Measurements from ENCODE around the gene HNRNPLL. TPM values are rescaled to one million over a fixed set of nuclear protein-coding genes. Genes with fewer than 3 reads are reported as not detected.

Gene HNRNPLL
- polyA plus RNA-seq, 1 experiment, result 78.5 TPM

DNA sequence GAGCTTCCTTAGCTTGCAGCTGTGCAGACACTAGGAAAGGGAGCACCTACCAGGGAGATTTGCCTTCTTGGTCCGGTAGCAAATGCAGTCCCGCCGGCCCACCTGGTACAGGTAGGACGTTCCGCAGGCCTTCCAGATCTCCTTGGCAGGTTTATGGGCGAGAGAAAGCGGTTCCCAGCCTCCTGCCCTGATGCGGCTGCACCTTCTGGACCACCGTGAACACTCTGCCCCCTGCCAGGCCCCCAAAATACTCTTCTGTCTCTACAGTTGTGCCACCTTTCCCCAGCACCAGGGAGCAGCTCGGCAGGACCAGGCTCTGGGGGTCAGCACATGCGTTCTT lies 67.4 kb downstream of the HNRNPLL start:
- H3K4me3 ChIP-seq (ENCODE audit: low read depth, low read length), result no peak overlapping the region
- DNase-seq (ENCODE audit: low read depth, low spot score), result no peak
- TF ChIP-seq, protein P1, sequence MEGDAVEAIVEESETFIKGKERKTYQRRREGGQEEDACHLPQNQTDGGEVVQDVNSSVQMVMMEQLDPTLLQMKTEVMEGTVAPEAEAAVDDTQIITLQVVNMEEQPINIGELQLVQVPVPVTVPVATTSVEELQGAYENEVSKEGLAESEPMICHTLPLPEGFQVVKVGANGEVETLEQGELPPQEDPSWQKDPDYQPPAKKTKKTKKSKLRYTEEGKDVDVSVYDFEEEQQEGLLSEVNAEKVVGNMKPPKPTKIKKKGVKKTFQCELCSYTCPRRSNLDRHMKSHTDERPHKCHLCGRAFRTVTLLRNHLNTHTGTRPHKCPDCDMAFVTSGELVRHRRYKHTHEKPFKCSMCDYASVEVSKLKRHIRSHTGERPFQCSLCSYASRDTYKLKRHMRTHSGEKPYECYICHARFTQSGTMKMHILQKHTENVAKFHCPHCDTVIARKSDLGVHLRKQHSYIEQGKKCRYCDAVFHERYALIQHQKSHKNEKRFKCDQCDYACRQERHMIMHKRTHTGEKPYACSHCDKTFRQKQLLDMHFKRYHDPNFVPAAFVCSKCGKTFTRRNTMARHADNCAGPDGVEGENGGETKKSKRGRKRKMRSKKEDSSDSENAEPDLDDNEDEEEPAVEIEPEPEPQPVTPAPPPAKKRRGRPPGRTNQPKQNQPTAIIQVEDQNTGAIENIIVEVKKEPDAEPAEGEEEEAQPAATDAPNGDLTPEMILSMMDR (IDR thresholded peaks at IDR 0.05; ENCODE audit: low read depth, low read length), result no peak
- no peaks in the 10 kb centered on the region for H3K27me3 ChIP-seq (ENCODE audit: control insufficient read depth, insufficient read depth, low read length)
- POLR2A ChIA-PET, result no interaction called here
- CTCF ChIA-PET, result interaction anchor here (0.7 to 2.8 kb wide), 14 partner anchors 21 to 235 kb away, joined by 3 to 21 read pairs (median 6); no protein-coding TSS in a partner anchor
- no peaks in the 10 kb centered on the region for H3K9me3 ChIP-seq (ENCODE audit: control insufficient read depth, insufficient read depth, low read length)
- no peak overlapping the region for H3K27ac ChIP-seq (ENCODE audit: low read depth, low read length)

DNA sequence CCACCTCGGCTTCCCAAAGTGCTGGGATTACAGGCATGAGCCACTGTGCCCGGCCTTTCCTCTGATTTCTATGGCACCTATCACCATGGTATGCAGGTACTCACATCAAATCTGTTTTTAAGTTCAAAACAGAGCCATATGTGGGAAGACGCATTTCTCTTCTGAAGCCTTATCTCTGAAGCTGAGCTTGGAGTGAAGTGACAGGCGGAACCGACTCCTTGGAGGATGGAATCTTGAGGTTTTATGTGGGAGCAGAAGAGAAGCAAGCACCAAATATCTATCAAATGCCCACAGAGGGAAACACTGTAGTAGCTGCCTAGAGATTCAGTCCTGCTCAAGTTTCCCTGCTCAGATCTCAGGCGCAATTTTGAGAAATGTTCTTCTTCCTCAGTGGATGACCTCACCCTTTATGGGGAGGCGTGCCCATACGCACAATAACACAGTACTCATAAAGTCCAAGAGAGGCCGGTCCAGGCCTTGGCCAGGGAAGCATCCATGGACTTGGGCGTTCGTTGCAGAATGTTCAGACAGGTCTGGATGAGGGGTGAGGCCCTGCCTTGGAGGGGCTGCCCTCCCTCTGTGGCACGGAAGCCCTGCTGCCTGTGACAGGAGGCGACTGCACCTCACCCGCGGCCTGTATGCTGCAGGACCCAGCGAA lies 67.9 kb downstream of the HNRNPLL start:
- DNase-seq (ENCODE audit: low read depth, low spot score), result no peak
- H3K27me3 ChIP-seq (ENCODE audit: control insufficient read depth, insufficient read depth, low read length), result no peaks in the 10 kb centered on the region
- H3K9me3 ChIP-seq (ENCODE audit: control insufficient read depth, insufficient read depth, low read length), result no peaks in the 10 kb centered on the region
- no peak overlapping the region for H3K4me3 ChIP-seq (ENCODE audit: low read depth, low read length)
- POLR2A ChIA-PET, result interaction anchor here (2.6 kb wide), 1 partner anchor 216 kb away, joined by 10 read pairs; the partner anchor contains the start of gene SRSF7
- CTCF ChIA-PET, result interaction anchor here (0.7 to 2.4 kb wide), 9 partner anchors 22 to 218 kb away, joined by 3 to 21 read pairs (median 6); no protein-coding TSS in a partner anchor
- H3K27ac ChIP-seq (ENCODE audit: low read depth, low read length), result no peak overlapping the region
- TF ChIP-seq, protein P1 (IDR thresholded peaks at IDR 0.05; ENCODE audit: low read depth, low read length), result no peak

DNA sequence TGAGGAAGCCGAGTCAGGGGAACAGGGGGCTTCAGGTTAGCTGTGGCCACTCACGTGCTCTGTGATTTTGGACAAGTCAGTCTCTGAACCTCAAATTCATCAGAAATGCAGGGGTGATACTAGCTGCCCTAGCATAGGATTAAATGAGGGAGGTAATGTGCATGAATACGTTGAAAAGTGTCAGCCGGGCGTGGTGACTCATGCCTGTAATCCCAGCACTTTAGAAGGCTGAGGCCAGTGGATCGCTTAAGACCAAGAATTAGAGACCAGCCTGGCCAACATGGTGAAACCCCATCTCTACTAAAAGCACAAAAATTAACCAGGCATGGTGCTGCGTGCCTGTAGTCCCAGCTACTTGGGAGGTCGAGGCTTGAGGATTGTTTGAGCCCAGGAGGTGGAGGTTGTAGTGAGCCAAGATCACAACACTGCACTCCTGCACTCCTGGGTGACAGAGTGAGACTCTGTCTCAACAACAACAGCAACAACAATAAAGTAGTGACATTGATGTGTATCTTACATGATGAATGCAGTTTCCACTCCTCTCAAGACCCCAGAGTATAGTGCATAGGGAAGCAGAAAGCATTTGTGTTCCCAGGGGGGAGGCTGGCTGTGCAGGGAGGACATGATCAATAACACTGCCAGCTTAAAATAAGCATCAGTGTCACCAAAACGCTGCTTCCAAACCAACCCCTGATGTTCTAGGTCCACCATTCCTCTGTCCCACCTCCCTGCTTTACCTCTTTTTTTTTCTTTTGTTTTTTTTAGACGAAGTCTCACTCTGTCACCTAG lies 68.8 kb downstream of the HNRNPLL start:
- Histone ChIP-seq H3K4me3 (ENCODE audit: low read depth, low read length) (no peak overlapping the region), H3K27ac (ENCODE audit: low read depth, low read length) (no peak overlapping the region), H3K9me3 (ENCODE audit: control insufficient read depth, insufficient read depth, low read length) (no peaks in the 10 kb centered on the region; the same call in 1 of the 2 replicates), H3K27me3 (ENCODE audit: control insufficient read depth, insufficient read depth, low read length) (no peaks in the 10 kb centered on the region)
- CTCF ChIA-PET, result interaction anchor here (0.8 to 1.4 kb wide), 3 partner anchors 158 to 219 kb away, joined by 3 to 6 read pairs (median 4); no protein-coding TSS in a partner anchor
- TF ChIP-seq, protein P1 (IDR thresholded peaks at IDR 0.05; ENCODE audit: low read depth, low read length), result no peak
- POLR2A ChIA-PET, result interaction anchor here (2.6 kb wide), 1 partner anchor 217 kb away, joined by 10 read pairs; the partner anchor contains the start of gene SRSF7
- DNase-seq (ENCODE audit: low read depth, low spot score), result no peak

DNA sequence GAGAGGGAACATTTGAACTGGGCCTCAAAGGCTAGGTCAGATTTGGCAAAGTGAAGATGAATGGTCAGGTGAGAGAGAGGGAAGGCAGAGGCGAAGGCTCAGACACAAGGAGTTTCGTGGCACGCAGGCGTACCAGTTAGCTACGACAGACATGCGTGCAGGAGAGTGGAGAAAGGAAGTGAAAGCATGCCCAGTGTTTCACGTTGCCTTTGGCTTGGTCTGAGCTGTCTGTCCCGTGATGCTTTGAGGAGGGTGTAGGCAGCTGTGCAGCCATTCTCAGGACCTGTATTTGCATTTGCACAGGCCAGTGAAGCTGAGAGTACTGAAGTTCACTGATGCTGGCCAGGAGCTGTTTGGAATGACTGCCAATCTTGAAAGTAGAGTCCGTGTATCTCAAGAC lies 69.5 kb downstream of the HNRNPLL start:
- TF ChIP-seq, protein P1 (IDR thresholded peaks at IDR 0.05; ENCODE audit: low read depth, low read length), result no peak
- no peak overlapping the region for H3K4me3 ChIP-seq (ENCODE audit: low read depth, low read length)
- H3K27me3 ChIP-seq (ENCODE audit: control insufficient read depth, insufficient read depth, low read length), result no peaks in the 10 kb centered on the region
- POLR2A ChIA-PET, result interaction anchor here (2.6 kb wide), 1 partner anchor 218 kb away, joined by 10 read pairs; the partner anchor contains the start of gene SRSF7
- H3K27ac ChIP-seq (ENCODE audit: low read depth, low read length), result no peak overlapping the region
- no peaks in the 10 kb centered on the region; the same call in 1 of the 2 replicates for H3K9me3 ChIP-seq (ENCODE audit: control insufficient read depth, insufficient read depth, low read length)
- DNase-seq (ENCODE audit: low read depth, low spot score), result no peak
- CTCF ChIA-PET, result interaction anchor here (0.5 to 1.4 kb wide), 6 partner anchors 49 to 218 kb away, joined by 3 to 6 read pairs (median 4); no protein-coding TSS in a partner anchor

All from AG04450 (cell line).